Measurements from ENCODE around the gene KCNAB1.
A peak's percentile ranks its signal among the peaks of the same experiment; 100 is the strongest.

Gene KCNAB1

GRCh38 chr3:156509189-156510174 lies 389.1 kb downstream of the KCNAB1 start:
- H3K27ac ChIP-seq (ENCODE audit: insufficient read depth in 1 of 2, low read depth in 1 of 2, low read length in 2 of 2, poor library complexity in 1 of 2, severe bottlenecking in 2 of 2), result no peak overlapping the region
- POLR2A ChIA-PET, result interaction anchor here (0.6 kb wide), 1 partner anchor 59 kb away, joined by 3 read pairs; no protein-coding TSS in a partner anchor
- CTCF ChIA-PET, result interaction anchor here (0.6 to 7.8 kb wide), 26 partner anchors 8 to 465 kb away, joined by 3 to 72 read pairs (median 4); no protein-coding TSS in a partner anchor
- no peaks in the 10 kb centered on the region for H3K36me3 ChIP-seq (ENCODE audit: control insufficient read depth in 4 of 4, insufficient read depth in 4 of 4, low read length in 3 of 4)
- H3K4me3 ChIP-seq (ENCODE audit: control insufficient read depth in 1 of 7, extremely low read depth in 1 of 7, insufficient read depth in 4 of 7, low read depth in 2 of 7, low read length in 6 of 7), result no peak overlapping the region
- WGBS (ENCODE audit: insufficient coverage), result 93% methylated on average over 4 of the region's 5 CpGs
- H3K4me1 ChIP-seq (ENCODE audit: control extremely low read depth in 1 of 4, control insufficient read depth in 4 of 4, insufficient read depth in 4 of 4, low read length in 3 of 4), result no peaks in the 10 kb centered on the region
- peak; percentile 67 to 83 (median 75) for DNase-seq
- peaks cover 0 to 3% (median 0%) of the 10 kb centered on the region in 5 experiments for H3K27me3 ChIP-seq (replicated peaks in 2 of 5; ENCODE audit: control insufficient read depth in 4 of 5, insufficient read depth in 5 of 5, low read length in 4 of 5)
- H3K9me3 ChIP-seq (ENCODE audit: control extremely low read depth in 1 of 5, control insufficient read depth in 4 of 5, insufficient read depth in 2 of 5, low read depth in 1 of 5, low read length in 4 of 5), result no peaks in the 10 kb centered on the region

GRCh38 chr3:156511987-156512677 lies 391.8 kb downstream of the KCNAB1 start:
- no peaks in the 10 kb centered on the region for H3K4me1 ChIP-seq (ENCODE audit: control extremely low read depth in 1 of 4, control insufficient read depth in 4 of 4, insufficient read depth in 4 of 4, low read length in 3 of 4)
- no peak overlapping the region for H3K27ac ChIP-seq (ENCODE audit: insufficient read depth in 1 of 2, low read depth in 1 of 2, low read length in 2 of 2, poor library complexity in 1 of 2, severe bottlenecking in 2 of 2)
- H3K27me3 ChIP-seq (replicated peaks in 2 of 5; ENCODE audit: control insufficient read depth in 4 of 5, insufficient read depth in 5 of 5, low read length in 4 of 5), result peaks cover 0 to 4% (median 1%) of the 10 kb centered on the region in 5 experiments
- ChIA-PET CTCF (interaction anchor here (0.8 to 7.8 kb wide), 5 partner anchors 8 to 360 kb away, joined by 3 to 72 read pairs (median 3); no protein-coding TSS in a partner anchor), POLR2A (no interaction called here)
- no peak overlapping the region for H3K4me3 ChIP-seq (ENCODE audit: control insufficient read depth in 1 of 7, extremely low read depth in 1 of 7, insufficient read depth in 4 of 7, low read depth in 2 of 7, low read length in 6 of 7)
- no peaks in the 10 kb centered on the region for H3K9me3 ChIP-seq (ENCODE audit: control extremely low read depth in 1 of 5, control insufficient read depth in 4 of 5, insufficient read depth in 2 of 5, low read depth in 1 of 5, low read length in 4 of 5)
- no peak for DNase-seq
- H3K36me3 ChIP-seq (ENCODE audit: control insufficient read depth in 4 of 4, insufficient read depth in 4 of 4, low read length in 3 of 4), result no peaks in the 10 kb centered on the region
- 86% methylated on average over 1 of the region's 2 CpGs for WGBS (ENCODE audit: insufficient coverage)

GRCh38 chr3:156513619-156514018 lies 393.2 kb downstream of the KCNAB1 start:
- no peak overlapping the region for H3K27ac ChIP-seq (ENCODE audit: insufficient read depth in 1 of 2, low read depth in 1 of 2, low read length in 2 of 2, poor library complexity in 1 of 2, severe bottlenecking in 2 of 2)
- H3K4me3 ChIP-seq (ENCODE audit: control insufficient read depth in 1 of 7, extremely low read depth in 1 of 7, insufficient read depth in 4 of 7, low read depth in 2 of 7, low read length in 6 of 7), result no peak overlapping the region
- ChIA-PET POLR2A (no interaction called here), CTCF (interaction anchor here (1.0 to 1.5 kb wide), 4 partner anchors 13 to 89 kb away, joined by 3 read pairs; no protein-coding TSS in a partner anchor)
- no peaks in the 10 kb centered on the region for H3K4me1 ChIP-seq (ENCODE audit: control extremely low read depth in 1 of 4, control insufficient read depth in 4 of 4, insufficient read depth in 4 of 4, low read length in 3 of 4)
- H3K27me3 ChIP-seq (replicated peaks in 2 of 5; ENCODE audit: control insufficient read depth in 4 of 5, insufficient read depth in 5 of 5, low read length in 4 of 5), result peaks cover 0 to 8% (median 2%) of the 10 kb centered on the region in 5 experiments
- 100% methylated on average over 4 of the region's 5 CpGs for WGBS (ENCODE audit: insufficient coverage)
- H3K9me3 ChIP-seq (ENCODE audit: control extremely low read depth in 1 of 5, control insufficient read depth in 4 of 5, insufficient read depth in 2 of 5, low read depth in 1 of 5, low read length in 4 of 5), result no peaks in the 10 kb centered on the region
- H3K36me3 ChIP-seq (ENCODE audit: control insufficient read depth in 4 of 4, insufficient read depth in 4 of 4, low read length in 3 of 4), result no peaks in the 10 kb centered on the region
- DNase-seq, result no peak

- no peak overlapping the region for H3K4me3 ChIP-seq (ENCODE audit: control insufficient read depth in 1 of 7, extremely low read depth in 1 of 7, insufficient read depth in 4 of 7, low read depth in 2 of 7, low read length in 6 of 7)
- DNase-seq, result no peak
- no peak overlapping the region for H3K27ac ChIP-seq (ENCODE audit: insufficient read depth in 1 of 2, low read depth in 1 of 2, low read length in 2 of 2, poor library complexity in 1 of 2, severe bottlenecking in 2 of 2)
- ChIA-PET POLR2A (no interaction called here), CTCF (interaction anchor here (2.1 kb wide), 1 partner anchor 66 kb away, joined by 6 read pairs; no protein-coding TSS in a partner anchor)
- no CpG with 5 or more reads among the region's 3 CpGs for WGBS (ENCODE audit: insufficient coverage)
- no peaks in the 10 kb centered on the region for H3K4me1 ChIP-seq (ENCODE audit: control extremely low read depth in 1 of 4, control insufficient read depth in 4 of 4, insufficient read depth in 4 of 4, low read length in 3 of 4)
- H3K36me3 ChIP-seq (ENCODE audit: control insufficient read depth in 4 of 4, insufficient read depth in 4 of 4, low read length in 3 of 4), result no peaks in the 10 kb centered on the region
- peaks cover 0 to 24% (median 13%) of the 10 kb centered on the region in 5 experiments for H3K27me3 ChIP-seq (replicated peaks in 2 of 5; ENCODE audit: control insufficient read depth in 4 of 5, insufficient read depth in 5 of 5, low read length in 4 of 5)
- H3K9me3 ChIP-seq (ENCODE audit: control extremely low read depth in 1 of 5, control insufficient read depth in 4 of 5, insufficient read depth in 2 of 5, low read depth in 1 of 5, low read length in 4 of 5), result no peaks in the 10 kb centered on the region
Observed at GRCh38 chr3:156516284-156516683, 395.9 kb downstream of the KCNAB1 start.

- ChIA-PET POLR2A (interaction anchor here (0.6 to 1.1 kb wide), 2 partner anchors 8 to 157 kb away, joined by 4 to 5 read pairs; no protein-coding TSS in a partner anchor), CTCF (interaction anchor here (1.3 to 2.1 kb wide), 3 partner anchors 8 to 366 kb away, joined by 3 to 6 read pairs (median 4); no protein-coding TSS in a partner anchor)
- Histone ChIP-seq H3K36me3 (ENCODE audit: control insufficient read depth in 4 of 4, insufficient read depth in 4 of 4, low read length in 3 of 4) (no peaks in the 10 kb centered on the region), H3K4me3 (ENCODE audit: control insufficient read depth in 1 of 7, extremely low read depth in 1 of 7, insufficient read depth in 4 of 7, low read depth in 2 of 7, low read length in 6 of 7) (no peak overlapping the region), H3K4me1 (ENCODE audit: control extremely low read depth in 1 of 4, control insufficient read depth in 4 of 4, insufficient read depth in 4 of 4, low read length in 3 of 4) (no peaks in the 10 kb centered on the region), H3K9me3 (ENCODE audit: control extremely low read depth in 1 of 5, control insufficient read depth in 4 of 5, insufficient read depth in 2 of 5, low read depth in 1 of 5, low read length in 4 of 5) (no peaks in the 10 kb centered on the region), H3K27ac (ENCODE audit: insufficient read depth in 1 of 2, low read depth in 1 of 2, low read length in 2 of 2, poor library complexity in 1 of 2, severe bottlenecking in 2 of 2) (no peak overlapping the region), H3K27me3 (replicated peaks in 2 of 5; ENCODE audit: control insufficient read depth in 4 of 5, insufficient read depth in 5 of 5, low read length in 4 of 5) (peaks cover 0 to 26% (median 13%) of the 10 kb centered on the region in 5 experiments)
- DNase-seq, result peak in 2 of 3 donors; percentile 23 to 29
- WGBS (ENCODE audit: insufficient coverage), result 0% methylated on average over 1 of the region's 1 CpG
Observed at GRCh38 chr3:156516961-156517360, 396.6 kb downstream of the KCNAB1 start.

- H3K27ac ChIP-seq (ENCODE audit: insufficient read depth in 1 of 2, low read depth in 1 of 2, low read length in 2 of 2, poor library complexity in 1 of 2, severe bottlenecking in 2 of 2), result no peak overlapping the region
- DNase-seq, result no peak
- peaks cover 0 to 43% (median 23%) of the 10 kb centered on the region in 5 experiments for H3K27me3 ChIP-seq (replicated peaks in 2 of 5; ENCODE audit: control insufficient read depth in 4 of 5, insufficient read depth in 5 of 5, low read length in 4 of 5)
- no peaks in the 10 kb centered on the region for H3K36me3 ChIP-seq (ENCODE audit: control insufficient read depth in 4 of 4, insufficient read depth in 4 of 4, low read length in 3 of 4)
- ChIA-PET CTCF (interaction anchor here (1.0 to 2.1 kb wide), 3 partner anchors 69 to 564 kb away, joined by 3 to 6 read pairs (median 3); no protein-coding TSS in a partner anchor), POLR2A (no interaction called here)
- H3K4me1 ChIP-seq (ENCODE audit: control extremely low read depth in 1 of 4, control insufficient read depth in 4 of 4, insufficient read depth in 4 of 4, low read length in 3 of 4), result no peaks in the 10 kb centered on the region
- H3K9me3 ChIP-seq (ENCODE audit: control extremely low read depth in 1 of 5, control insufficient read depth in 4 of 5, insufficient read depth in 2 of 5, low read depth in 1 of 5, low read length in 4 of 5), result no peaks in the 10 kb centered on the region
- no peak overlapping the region for H3K4me3 ChIP-seq (ENCODE audit: control insufficient read depth in 1 of 7, extremely low read depth in 1 of 7, insufficient read depth in 4 of 7, low read depth in 2 of 7, low read length in 6 of 7)
Observed at GRCh38 chr3:156518726-156519125, 398.3 kb downstream of the KCNAB1 start.
